PFSK-1 (cell line): ENCODE data around the gene NOVA2.

ENCODE experiments used
- FOXP2 ChIP-seq: optimal IDR thresholded peaks from 2 replicates; pipeline ENCODE3; 2011; ENCODE audit warnings: borderline replicate concordance, control low read depth, inconsistent platforms; ENCODE audit not compliant: insufficient read depth; ENCODE audit errors: extremely low read length, extremely low read depth
- POLR2AphosphoS5 ChIP-seq: IDR thresholded peaks from 2 replicates; pipeline ENCODE4 v1.6.1; 2012; ENCODE audit warnings: low read depth, mild to moderate bottlenecking, control low read depth, low read length, moderate library complexity
- SIN3A ChIP-seq: IDR thresholded peaks from 2 replicates; pipeline ENCODE4 v1.6.1; 2012; ENCODE audit warnings: mild to moderate bottlenecking, low read length, moderate library complexity, borderline replicate concordance; ENCODE audit not compliant: insufficient read depth
- TAF1 ChIP-seq: IDR thresholded peaks from 2 replicates; pipeline ENCODE4 v1.6.1; 2012; ENCODE audit warnings: low read length, control low read depth, borderline replicate concordance; ENCODE audit not compliant: insufficient read depth
- TF ChIP-seq, protein P1 (sequence below), 2 experiments: IDR thresholded peaks; 2 replicates each; pipeline versions ENCODE4 v1.6.1 to v1.8.0; 2011 to 2012; ENCODE audit warnings: low read depth in 2 of 2, low read length in 2 of 2, control low read depth in 1 of 2, inconsistent platforms in 1 of 2, mild to moderate bottlenecking in 1 of 2, moderate library complexity in 1 of 2; ENCODE audit not compliant: insufficient read depth in 1 of 2

Gene NOVA2

DNA sequence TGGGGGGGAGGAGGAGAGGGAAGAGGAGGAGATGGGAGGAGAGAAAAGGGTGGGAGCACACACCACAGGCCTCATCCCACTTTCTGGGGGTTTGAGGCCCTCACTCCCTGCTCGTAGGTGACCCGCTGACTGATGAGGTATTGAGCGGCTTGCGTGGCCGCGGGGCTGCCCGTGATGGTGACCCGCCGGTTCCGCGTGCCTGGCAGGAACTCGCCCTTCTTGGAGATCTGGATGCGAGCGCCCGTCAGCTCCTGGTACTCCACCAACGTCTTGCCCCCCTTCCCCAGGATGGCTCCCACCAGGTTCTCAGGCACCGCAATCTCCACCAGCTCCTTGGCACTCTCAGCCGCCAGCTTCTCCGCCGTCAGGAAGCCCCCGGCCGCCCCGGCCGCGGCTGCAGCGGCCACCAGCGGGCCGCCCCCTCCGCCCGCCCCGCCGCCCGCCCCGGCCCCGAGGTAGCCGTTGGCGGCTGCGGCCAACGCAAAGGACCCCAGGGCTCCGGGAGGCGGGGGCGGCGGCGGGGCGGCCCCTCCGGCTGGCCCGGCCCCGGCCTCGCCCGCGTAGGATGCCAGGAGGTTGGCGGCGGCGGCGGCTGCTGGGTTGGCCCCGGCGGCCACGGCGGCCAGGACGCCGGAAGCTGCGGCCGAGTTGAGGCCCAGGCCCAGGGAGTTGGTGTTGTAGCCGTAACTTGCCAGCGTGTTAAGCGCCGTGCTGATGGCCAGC, 33.7 kb downstream of the NOVA2 start:
- no peak for TF ChIP-seq TAF1
- TF ChIP-seq FOXP2: no peak
- no peak for TF ChIP-seq POLR2AphosphoS5
- no peak for TF ChIP-seq SIN3A
- TF ChIP-seq, protein P1, sequence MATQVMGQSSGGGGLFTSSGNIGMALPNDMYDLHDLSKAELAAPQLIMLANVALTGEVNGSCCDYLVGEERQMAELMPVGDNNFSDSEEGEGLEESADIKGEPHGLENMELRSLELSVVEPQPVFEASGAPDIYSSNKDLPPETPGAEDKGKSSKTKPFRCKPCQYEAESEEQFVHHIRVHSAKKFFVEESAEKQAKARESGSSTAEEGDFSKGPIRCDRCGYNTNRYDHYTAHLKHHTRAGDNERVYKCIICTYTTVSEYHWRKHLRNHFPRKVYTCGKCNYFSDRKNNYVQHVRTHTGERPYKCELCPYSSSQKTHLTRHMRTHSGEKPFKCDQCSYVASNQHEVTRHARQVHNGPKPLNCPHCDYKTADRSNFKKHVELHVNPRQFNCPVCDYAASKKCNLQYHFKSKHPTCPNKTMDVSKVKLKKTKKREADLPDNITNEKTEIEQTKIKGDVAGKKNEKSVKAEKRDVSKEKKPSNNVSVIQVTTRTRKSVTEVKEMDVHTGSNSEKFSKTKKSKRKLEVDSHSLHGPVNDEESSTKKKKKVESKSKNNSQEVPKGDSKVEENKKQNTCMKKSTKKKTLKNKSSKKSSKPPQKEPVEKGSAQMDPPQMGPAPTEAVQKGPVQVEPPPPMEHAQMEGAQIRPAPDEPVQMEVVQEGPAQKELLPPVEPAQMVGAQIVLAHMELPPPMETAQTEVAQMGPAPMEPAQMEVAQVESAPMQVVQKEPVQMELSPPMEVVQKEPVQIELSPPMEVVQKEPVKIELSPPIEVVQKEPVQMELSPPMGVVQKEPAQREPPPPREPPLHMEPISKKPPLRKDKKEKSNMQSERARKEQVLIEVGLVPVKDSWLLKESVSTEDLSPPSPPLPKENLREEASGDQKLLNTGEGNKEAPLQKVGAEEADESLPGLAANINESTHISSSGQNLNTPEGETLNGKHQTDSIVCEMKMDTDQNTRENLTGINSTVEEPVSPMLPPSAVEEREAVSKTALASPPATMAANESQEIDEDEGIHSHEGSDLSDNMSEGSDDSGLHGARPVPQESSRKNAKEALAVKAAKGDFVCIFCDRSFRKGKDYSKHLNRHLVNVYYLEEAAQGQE (IDR thresholded peaks at IDR 0.05; ENCODE audit: insufficient read depth in 1 of 2, low read depth in 2 of 2, low read length in 2 of 2): no peak

DNA sequence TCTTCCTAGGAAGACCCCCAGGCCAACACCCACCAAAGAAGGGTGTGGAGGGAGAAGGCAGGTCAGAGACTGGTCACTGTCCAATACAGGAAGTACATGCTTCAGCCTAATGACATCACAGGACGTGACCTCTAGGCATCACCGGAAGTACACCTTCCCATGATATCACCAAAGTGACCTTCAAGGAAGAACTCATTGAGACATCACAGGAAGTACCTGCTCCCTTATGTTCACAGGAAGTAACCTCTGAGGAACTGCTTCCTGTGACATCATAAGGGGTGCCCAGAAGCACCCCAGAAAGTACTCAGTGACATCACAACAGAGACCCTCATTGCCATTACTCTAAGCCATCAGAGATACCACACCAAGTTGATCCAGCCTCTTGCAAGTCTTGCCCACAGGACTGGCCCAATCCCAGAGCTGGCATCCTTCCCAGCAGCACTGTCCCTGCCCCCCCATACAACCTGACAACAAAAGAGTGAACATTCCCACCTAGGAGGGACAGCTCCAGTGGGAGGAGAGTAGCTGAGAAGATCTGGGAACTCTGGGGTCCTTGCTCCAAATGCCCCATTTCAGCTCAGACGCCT, 34.8 kb downstream of the NOVA2 start:
- TF ChIP-seq TAF1: no peak
- no peak for TF ChIP-seq FOXP2
- TF ChIP-seq POLR2AphosphoS5: no peak
- TF ChIP-seq, protein P1 (IDR thresholded peaks at IDR 0.05; ENCODE audit: insufficient read depth in 1 of 2, low read depth in 2 of 2, low read length in 2 of 2): no peak
- TF ChIP-seq SIN3A: no peak

DNA sequence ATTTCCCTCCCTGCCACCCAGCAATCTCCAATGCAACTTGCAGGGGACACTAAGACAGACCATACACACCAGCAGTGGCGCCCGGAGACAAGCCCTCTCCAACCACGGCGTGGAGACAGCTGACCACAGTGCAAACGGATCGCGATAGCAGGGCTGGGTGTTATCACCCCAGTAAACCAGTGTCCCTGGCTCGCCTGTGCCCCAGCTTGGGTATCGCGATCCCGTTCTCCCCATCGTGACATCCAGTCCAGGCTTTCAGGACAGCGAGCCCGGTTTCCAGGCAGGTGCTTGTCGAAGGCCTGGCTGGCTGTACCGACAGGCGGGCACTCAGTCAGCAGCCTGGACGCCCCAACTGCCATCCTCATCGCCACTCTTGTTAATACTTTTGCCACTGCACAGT, 38.4 kb downstream of the NOVA2 start:
- TF ChIP-seq SIN3A: no peak

DNA sequence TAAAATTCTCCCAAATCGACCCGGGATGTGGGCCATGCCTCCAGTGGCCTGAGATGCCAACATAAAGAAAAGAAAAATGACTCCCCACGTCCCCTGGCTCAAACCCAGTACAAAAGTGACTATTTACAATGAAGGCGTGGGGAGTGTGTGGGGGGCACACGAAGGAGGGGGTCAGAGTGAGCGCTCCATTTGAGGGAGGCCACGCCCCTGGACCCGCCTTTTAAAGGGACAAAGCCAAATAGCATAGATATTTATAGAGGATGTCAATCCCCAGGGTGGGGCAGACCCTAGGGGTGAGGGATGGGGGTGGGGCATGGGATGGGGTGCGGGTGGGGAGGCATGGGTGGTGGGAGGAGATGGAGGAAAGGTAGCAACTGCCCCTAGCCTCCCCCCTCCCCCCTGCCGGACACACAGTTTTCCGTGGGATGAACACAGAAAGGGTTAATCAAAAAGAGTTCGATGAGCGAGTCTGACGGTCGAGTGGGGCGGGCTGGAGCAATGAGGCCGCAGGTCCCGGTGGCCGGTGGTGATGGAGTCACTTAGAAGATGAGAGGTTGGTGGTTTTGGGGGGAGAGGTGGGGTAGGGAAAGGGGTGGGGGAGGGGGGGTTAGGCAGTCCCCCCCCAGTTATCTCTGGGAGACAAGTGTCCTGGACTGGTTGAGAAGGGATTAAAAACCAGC, 39.0 kb downstream of the NOVA2 start:
- TF ChIP-seq SIN3A: no peak
- no peak for TF ChIP-seq TAF1
- TF ChIP-seq FOXP2: no peak
- TF ChIP-seq, protein P1 (IDR thresholded peaks at IDR 0.05; ENCODE audit: insufficient read depth in 1 of 2, low read depth in 2 of 2, low read length in 2 of 2): no peak
- TF ChIP-seq POLR2AphosphoS5: no peak

DNA sequence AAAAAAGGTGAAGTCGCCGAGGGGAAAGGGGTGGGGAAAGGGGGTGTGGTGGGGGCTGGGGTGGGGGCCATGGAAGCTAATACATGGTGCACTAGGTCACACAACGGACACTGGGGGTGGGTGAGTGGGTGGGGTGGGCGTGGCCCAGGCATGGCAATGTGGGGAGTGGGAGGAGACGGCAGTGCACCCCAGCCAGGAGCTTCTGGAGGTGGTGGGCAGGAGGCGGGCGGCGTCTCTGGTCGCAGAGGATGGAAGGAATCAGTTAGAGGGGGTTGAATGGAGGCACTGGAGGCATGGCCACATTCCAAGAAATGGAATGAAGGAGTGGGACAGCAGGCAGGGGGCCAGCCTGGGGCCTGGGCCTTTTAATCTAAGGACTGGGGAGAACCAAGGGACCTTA, 39.9 kb downstream of the NOVA2 start:
- TF ChIP-seq, protein P1 (IDR thresholded peaks at IDR 0.05; ENCODE audit: insufficient read depth in 1 of 2, low read depth in 2 of 2, low read length in 2 of 2): no peak
- no peak for TF ChIP-seq FOXP2
- no peak for TF ChIP-seq POLR2AphosphoS5
- TF ChIP-seq TAF1: no peak
- TF ChIP-seq SIN3A: no peak
